Measurements from ENCODE around the gene ZNF14.
"Not testable (repeated sequence)": the region's sequence is repeated elsewhere in the genome, so short reads cannot be mapped to it uniquely, and the experiment has no call there.

Gene ZNF14

DNA sequence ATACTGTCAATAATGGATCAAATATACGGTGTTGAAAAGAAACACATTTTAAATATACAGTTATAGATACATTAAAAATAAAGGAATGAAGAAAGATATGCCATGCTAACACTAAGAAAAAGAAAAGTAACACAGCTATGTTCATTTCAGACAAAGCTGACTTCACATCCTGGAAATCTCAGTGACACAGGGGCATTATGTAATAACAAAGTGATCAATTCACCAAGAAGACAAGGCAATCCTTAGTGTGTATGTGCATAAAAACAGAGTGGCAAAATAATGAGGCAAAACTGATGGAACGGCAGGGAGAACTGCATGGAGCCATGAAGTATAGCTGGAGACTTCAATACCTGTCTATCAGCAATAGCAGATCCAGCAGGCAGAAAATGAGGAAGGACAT is 13.1 kb downstream of the ZNF14 start:
- TF ChIP-seq, protein P1, sequence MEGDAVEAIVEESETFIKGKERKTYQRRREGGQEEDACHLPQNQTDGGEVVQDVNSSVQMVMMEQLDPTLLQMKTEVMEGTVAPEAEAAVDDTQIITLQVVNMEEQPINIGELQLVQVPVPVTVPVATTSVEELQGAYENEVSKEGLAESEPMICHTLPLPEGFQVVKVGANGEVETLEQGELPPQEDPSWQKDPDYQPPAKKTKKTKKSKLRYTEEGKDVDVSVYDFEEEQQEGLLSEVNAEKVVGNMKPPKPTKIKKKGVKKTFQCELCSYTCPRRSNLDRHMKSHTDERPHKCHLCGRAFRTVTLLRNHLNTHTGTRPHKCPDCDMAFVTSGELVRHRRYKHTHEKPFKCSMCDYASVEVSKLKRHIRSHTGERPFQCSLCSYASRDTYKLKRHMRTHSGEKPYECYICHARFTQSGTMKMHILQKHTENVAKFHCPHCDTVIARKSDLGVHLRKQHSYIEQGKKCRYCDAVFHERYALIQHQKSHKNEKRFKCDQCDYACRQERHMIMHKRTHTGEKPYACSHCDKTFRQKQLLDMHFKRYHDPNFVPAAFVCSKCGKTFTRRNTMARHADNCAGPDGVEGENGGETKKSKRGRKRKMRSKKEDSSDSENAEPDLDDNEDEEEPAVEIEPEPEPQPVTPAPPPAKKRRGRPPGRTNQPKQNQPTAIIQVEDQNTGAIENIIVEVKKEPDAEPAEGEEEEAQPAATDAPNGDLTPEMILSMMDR (IDR thresholded peaks at IDR 0.05; ENCODE audit: insufficient read depth, missing control alignments) = no peak
- FAIRE-seq = no peak
- DNase-seq (ENCODE audit: insufficient read length, low spot score) = no peak

DNA sequence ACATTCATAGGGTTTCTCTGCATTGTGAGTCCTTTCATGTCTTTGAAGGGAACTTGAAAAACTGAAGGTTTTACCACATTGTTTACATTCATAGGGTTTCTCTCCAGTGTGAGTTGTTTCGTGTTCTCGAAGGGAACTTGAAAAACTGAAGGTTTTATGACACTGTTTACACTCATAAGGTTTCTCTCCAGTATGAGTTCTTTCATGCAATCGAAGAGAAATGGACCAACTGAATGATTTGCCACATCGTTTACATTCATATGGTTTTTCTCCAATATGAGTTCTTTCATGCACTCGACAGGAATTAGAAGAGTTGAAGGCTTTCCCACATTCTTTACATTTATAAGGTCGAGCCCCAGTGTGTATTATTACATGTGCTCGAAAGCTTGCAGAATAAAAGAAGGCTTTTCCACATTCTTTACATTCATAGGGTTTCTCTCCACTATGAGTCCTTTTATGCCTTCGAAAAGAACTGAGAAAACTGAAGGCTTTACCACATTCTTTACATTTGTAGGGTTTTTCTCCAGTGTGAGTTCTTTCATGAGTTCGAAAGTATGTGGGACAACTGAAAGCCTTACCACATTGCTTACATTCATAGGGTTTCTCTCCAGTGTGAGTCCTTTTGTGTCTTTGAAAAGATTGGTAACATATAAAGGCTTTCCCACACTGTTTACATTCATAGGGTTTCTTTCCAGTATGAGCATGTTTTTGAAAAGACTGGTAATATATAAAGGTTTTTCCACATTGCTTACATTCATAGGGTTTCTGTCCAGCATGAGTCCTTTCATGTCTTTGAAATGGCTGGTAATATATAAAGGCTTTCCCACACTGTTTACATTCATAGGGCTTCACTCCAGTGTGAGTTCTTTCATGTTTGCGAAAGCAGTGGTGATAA is 20.7 kb downstream of the ZNF14 start:
- DNase-seq (ENCODE audit: insufficient read length, low spot score) (no peak), FAIRE-seq (no peak)
- TF ChIP-seq, protein P1 (IDR thresholded peaks at IDR 0.05; ENCODE audit: insufficient read depth, missing control alignments) = no peak

DNA sequence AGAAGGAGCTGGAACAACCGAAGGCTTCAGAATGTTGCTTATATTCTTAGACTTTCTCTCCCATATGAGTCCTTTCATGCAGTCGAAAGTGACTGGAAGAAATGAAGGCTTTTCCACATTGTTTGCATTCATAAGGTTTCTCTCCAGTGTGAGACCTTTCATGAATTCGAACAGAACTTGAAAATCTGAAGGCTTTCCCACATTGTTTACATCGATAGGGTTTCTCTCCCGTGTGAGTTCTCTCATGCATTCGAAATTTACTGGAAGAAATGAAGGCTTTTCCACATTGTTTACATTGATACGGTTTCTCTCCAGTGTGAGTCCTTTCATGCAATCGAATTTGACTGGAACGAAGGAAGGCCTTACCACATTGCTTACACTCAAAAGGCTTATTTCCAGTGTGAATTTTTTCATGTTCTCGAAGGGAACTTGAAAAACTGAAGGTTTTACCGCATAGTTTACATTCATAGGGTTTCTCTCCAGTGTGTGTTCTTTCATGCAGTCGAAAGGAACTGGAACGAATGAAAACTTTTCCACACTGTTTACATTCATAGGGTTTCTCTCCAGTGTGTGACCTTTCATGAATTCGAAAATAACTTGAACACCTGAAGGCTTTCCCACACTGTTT is 21.5 kb downstream of the ZNF14 start:
- TF ChIP-seq, protein P1 (IDR thresholded peaks at IDR 0.05; ENCODE audit: insufficient read depth, missing control alignments) = no peak
- DNase-seq (ENCODE audit: insufficient read length, low spot score) (no peak), FAIRE-seq (no peak)

DNA sequence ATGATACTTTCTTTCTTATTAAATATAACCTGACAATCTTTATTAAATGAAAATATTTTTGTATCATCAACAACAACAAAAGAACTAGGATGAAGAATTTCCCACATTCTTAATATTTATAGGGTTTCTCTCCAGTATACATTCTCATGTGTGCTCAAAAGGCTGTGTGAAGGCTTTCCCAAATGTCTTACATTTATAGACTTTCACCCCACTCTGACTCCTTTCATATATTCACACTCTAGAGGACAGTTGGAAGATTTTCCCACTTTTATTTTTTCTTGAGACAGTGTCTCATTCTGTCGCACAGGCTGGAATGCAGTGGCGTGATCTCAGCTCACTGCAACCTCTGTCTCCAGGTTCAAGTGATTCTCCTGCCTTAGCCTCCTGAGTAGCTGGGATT is 22.4 kb downstream of the ZNF14 start:
- FAIRE-seq (no peak), DNase-seq (ENCODE audit: insufficient read length, low spot score) (no peak)
- TF ChIP-seq, protein P1 (IDR thresholded peaks at IDR 0.05; ENCODE audit: insufficient read depth, missing control alignments) = no peak

DNA sequence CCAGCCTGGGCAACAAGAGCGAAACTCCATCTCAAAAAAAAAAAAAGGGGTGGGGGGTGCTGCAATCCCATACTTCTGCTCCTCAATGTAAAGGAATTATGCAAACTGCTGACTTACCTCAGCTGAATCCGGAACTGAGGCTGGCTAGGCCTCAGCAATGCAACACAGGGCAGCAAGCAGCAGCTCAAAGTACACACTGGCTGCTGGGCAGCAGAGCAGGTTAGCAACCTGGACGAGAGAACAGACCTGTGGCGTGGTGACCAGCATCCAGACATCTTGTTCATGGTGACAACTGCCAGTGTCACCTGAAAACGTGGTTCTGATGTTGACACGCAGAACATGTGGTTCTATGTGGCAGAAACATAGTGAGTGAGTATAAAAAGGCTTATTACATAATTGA is 28.1 kb downstream of the ZNF14 start:
- TF ChIP-seq, protein P1 (IDR thresholded peaks at IDR 0.05; ENCODE audit: insufficient read depth, missing control alignments) = no peak
- DNase-seq (ENCODE audit: insufficient read length, low spot score) (no peak), FAIRE-seq (no peak)

DNA sequence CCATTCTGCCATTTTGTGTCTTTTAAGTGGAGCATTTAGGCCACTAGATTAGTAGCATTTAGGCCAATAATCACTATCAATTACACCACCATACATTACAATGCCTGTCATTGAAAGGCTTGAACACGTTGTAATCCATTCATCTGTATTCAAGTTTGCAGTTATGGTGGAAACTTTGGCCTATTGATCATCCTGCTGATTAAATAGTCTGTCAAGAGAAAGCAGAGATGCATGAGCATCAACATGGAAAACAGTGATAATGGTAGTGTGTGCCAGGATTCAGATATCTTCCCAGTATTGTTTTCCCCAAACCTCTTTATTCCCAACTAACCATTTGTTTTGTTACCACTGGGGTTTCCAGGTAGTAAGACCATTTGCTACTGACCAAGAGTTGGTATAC is 32.4 kb downstream of the ZNF14 start:
- not testable (repeated sequence) for FAIRE-seq; DNase-seq (ENCODE audit: insufficient read length, low spot score)

DNA sequence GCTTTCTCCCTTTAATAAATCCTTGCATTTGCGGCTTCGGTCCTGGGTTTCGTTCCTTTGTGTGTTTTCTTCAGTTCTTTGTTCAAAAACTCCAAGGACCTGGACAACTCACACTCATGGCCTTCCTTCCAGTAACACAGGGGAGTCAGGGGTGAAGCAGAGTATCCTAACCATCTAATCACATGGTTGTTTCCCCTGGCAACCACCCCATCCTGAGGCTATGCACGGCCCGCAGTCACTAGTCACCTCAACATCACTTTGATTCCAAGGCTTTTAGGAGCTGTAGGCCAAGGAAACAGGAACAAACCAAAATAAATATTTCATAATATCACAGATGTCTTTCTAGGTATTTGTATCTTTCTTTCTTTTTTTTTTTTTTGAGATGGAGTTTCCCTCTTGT is 35.3 kb downstream of the ZNF14 start:
- TF ChIP-seq, protein P1 (IDR thresholded peaks at IDR 0.05; ENCODE audit: insufficient read depth, missing control alignments) = no peak
- DNase-seq (ENCODE audit: insufficient read length, low spot score) (no peak), FAIRE-seq (no peak)
